AG04449 (cell line): ENCODE results near the gene APLF.

Source experiments
- CTCF ChIA-PET: fragments of 350-600 bp; formaldehyde crosslinking; extraction: SDS; loops from one replicate; lab custom pipeline; 2021; ENCODE audit warnings: antibody characterized with exemption; lab: Yijun Ruan, JAX
- POLR2A ChIA-PET: fragments of 400-600, 350-600 bp; formaldehyde crosslinking; extraction: SDS; loops from one replicate; lab custom pipeline; 2020; ENCODE audit warnings: antibody characterized with exemption, inconsistent platforms; lab: Yijun Ruan, JAX
- DNase-seq: peaks from one replicate; pipeline ENCODE4 v3.0.0-alpha.2; 2010; ENCODE audit warnings: low read depth, low spot score
- H3K4me3 ChIP-seq: 2 replicates; pipeline ENCODE4 v1.5.1; 2011; ENCODE audit warnings: low read depth, mild to moderate bottlenecking, control low read depth, low read length
- TF ChIP-seq, protein P1 (sequence below): IDR thresholded peaks from one replicate; pipeline ENCODE4 v1.5.1; 2011; ENCODE audit warnings: mild to moderate bottlenecking, moderate library complexity, low read length, control low read depth, inconsistent platforms; ENCODE audit not compliant: insufficient read depth; ENCODE audit errors: missing control alignments

Gene APLF

DNA sequence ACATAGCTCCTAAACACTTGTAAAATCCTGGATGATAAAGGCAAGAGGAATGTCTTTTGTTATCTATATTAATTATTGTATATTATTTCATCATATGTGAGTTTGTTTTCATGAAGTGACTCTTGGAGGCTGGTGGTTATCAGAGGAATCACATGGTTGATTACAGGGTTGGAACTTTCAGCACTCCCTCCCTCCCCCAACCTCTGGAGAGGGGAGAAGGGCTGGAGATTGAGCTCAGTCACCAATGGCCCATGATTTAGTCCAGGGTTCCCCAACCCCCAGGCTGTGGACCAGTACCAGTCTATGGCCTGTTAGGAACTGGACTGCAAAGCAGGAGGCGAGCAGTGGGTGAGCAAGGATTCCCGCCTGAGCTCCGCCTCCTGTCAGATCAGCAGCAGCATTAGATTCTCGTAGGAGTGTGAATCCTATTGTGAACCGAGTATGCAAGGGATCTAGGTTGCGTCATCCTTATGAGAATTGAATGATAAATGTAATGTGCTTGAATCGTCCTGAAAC lies 38.0 kb upstream of the APLF start:
- DNase-seq = no peak
- ChIA-PET CTCF (interaction anchor here (1.0 to 6.4 kb wide), 4 partner anchors 11 to 307 kb away, joined by 3 to 45 read pairs (median 8); no protein-coding TSS in a partner anchor), POLR2A (no interaction called here)
- H3K4me3 ChIP-seq = no peak overlapping the region
- TF ChIP-seq, protein P1, sequence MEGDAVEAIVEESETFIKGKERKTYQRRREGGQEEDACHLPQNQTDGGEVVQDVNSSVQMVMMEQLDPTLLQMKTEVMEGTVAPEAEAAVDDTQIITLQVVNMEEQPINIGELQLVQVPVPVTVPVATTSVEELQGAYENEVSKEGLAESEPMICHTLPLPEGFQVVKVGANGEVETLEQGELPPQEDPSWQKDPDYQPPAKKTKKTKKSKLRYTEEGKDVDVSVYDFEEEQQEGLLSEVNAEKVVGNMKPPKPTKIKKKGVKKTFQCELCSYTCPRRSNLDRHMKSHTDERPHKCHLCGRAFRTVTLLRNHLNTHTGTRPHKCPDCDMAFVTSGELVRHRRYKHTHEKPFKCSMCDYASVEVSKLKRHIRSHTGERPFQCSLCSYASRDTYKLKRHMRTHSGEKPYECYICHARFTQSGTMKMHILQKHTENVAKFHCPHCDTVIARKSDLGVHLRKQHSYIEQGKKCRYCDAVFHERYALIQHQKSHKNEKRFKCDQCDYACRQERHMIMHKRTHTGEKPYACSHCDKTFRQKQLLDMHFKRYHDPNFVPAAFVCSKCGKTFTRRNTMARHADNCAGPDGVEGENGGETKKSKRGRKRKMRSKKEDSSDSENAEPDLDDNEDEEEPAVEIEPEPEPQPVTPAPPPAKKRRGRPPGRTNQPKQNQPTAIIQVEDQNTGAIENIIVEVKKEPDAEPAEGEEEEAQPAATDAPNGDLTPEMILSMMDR = no peak

DNA sequence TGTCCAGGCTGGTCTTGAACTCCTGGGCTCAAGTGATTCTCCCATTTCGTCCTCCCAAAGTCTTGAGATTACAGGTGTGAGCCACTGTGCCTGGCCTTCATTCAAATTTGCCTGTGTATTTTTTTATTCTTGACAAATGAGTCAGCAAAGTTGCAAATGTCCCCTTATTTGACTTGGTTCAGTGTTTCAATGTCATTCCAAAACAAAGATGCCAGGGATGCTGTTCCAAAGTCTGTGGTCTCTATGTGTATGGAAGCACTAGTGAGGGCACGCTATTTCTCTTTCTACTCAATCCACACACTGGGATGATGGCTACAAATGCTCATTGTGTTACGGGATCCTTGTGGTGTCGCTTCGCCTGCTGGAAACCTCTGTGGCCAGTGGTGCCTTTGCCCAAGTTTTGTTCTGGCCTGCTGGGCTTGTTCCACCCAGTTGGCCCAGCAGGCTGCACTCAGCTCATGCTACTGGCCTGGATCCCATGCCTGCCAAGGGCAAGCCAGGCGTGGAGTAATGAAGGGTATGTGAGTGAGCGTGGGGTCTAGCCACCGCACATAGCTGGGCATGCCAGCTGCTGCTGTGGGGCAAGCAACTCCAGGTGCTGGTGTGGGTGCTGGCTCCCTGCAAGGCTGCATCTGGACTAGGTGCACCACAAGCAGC lies 35.9 kb upstream of the APLF start:
- TF ChIP-seq, protein P1 = no peak
- CTCF ChIA-PET = interaction anchor here (2.5 to 6.4 kb wide), 2 partner anchors 9 to 309 kb away, joined by 11 to 45 read pairs; no protein-coding TSS in a partner anchor
- POLR2A ChIA-PET = interaction anchor here (0.6 kb wide), 1 partner anchor 125 kb away, joined by 3 read pairs; no protein-coding TSS in a partner anchor
- no peak overlapping the region for H3K4me3 ChIP-seq
- DNase-seq = no peak

- DNase-seq = no peak
- H3K4me3 ChIP-seq = no peak overlapping the region
- ChIA-PET CTCF (interaction anchor here (6.4 kb wide), 1 partner anchor 8 kb away, joined by 45 read pairs; no protein-coding TSS in a partner anchor), POLR2A (interaction anchor here (0.7 kb wide), 1 partner anchor 276 kb away, joined by 3 read pairs; no protein-coding TSS in a partner anchor)
- TF ChIP-seq, protein P1 = no peak
Measured at GRCh38 chr2:68432696-68433658, 34.4 kb upstream of the APLF start.

DNA sequence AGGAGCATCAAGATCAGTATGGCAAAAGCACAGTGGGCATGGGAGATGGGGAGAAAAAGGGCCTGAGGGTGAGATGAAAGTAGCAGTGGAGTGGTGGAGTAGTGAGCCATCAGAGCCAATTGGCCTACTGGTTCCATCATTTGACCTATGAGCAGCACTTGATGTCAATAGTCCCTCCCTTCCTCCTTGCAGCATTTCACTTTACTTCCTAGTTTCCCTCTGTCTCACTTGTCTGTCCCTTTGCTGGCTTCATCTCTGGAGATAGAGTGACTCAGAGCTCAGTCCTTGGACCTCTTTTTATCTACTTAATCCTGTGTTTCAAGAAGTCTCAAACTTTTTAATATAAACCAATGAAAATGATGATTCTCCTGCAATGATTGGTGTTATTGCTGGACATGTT lies 32.4 kb upstream of the APLF start:
- TF ChIP-seq, protein P1 = no peak
- CTCF ChIA-PET = interaction anchor here (1.5 kb wide), 1 partner anchor 9 kb away, joined by 3 read pairs; no protein-coding TSS in a partner anchor
- H3K4me3 ChIP-seq = no peak overlapping the region
- POLR2A ChIA-PET = no interaction called here
- no peak for DNase-seq

GRCh38 chr2:68435615-68436014 lies 31.8 kb upstream of the APLF start:
- H3K4me3 ChIP-seq = no peak overlapping the region
- TF ChIP-seq, protein P1 = no peak
- ChIA-PET POLR2A (no interaction called here), CTCF (interaction anchor here (1.9 kb wide), 1 partner anchor 313 kb away, joined by 8 read pairs; no protein-coding TSS in a partner anchor)
- peak; percentile 37 for DNase-seq
